Colonic mucosa (tissue), 4 donors: ENCODE results near the gene REM2. TPM values are rescaled to one million over a fixed set of nuclear protein-coding genes. Genes with fewer than 3 reads are reported as not detected.
A peak's percentile ranks its signal among the peaks of the same experiment; 100 is the strongest.

Experiments
- DNase-seq: peaks from one replicate; pipeline ENCODE4 v3.0.0-alpha.2; 2020
- H3K27ac ChIP-seq: fragments of 200-600 bp; one replicate; pipeline ENCODE4 v1.8.0; 2021
- H3K27me3 ChIP-seq: fragments of 200-600 bp; one replicate; pipeline ENCODE4 v1.8.0; 2021
- H3K36me3 ChIP-seq: fragments of 200-600 bp; one replicate; pipeline ENCODE4 v1.8.0; 2021
- H3K4me1 ChIP-seq: fragments of 200-600 bp; one replicate; pipeline ENCODE4 v1.8.0; 2021; ENCODE audit warnings: mild to moderate bottlenecking
- H3K4me3 ChIP-seq: fragments of 200-600 bp; one replicate; pipeline ENCODE4 v1.8.0; 2021
- H3K9ac ChIP-seq, 2 donors: one replicate each; pipeline ENCODE4 v1.7.0; 2013; ENCODE audit warnings: control low read depth in 2 of 2, low read depth in 2 of 2, low read length in 2 of 2
- H3K9me3 ChIP-seq: fragments of 200-600 bp; one replicate; pipeline ENCODE4 v1.8.0; 2021
- intact Hi-C: fragments of 100-400 bp; cut with DNase I; formaldehyde crosslinking; loops from one replicate; pipeline ENCODE4 v1.14.1; 2022
- total RNA-seq, 2 donors: library from RNA; stranded (reverse); fragmentation: NEBNext Ultra II Directional in 1 of 2; extraction: Animal tissue kit (Norgen Biotek cat#: 25700) in 1 of 2; gene quantifications; one replicate each; pipeline ENCODE4 v1.2.1, GENCODE V29; 2021
- TF ChIP-seq, protein P1 (sequence below): fragments of 200-600 bp; IDR thresholded peaks from one replicate; pipeline ENCODE4 v1.8.0; 2022; ENCODE audit warnings: antibody characterized with exemption, mild to moderate bottlenecking
- donor health status: healthy.
- donor health status: DM: no; HTN: no; CAD: no.
- donor health status: DM: no; HTN: no; CAD: no.

REM2 gene
- total RNA-seq, 2 donors from 2014 or later = 0.24 to 0.30 TPM

DNA sequence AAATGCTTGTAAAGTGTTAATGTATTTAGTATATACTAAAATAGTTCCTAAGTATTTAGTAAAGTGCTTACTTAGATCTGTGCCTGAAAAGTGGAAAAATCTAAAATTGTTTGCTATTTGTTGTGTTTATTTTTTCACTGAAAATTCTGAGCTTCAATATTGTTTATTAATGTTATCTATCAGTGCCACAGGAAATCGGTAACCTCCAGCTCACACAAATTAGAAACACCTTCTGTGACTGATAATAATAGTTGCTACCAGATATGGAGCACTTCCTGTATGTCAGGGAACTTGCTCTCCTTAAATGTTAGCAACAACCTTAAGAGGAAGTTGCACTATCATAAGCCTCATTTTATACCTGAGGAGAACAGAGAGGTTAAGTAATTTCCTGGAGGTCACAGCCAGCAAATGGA lies 12.2 kb upstream of the REM2 start:
- Histone ChIP-seq H3K27ac (peak overlapping the region; percentile 99), H3K9ac (peak overlapping the region; percentile 95 to 98), H3K4me1 (peaks cover 7% of the 10 kb centered on the region), H3K9me3 (no peaks in the 10 kb centered on the region), H3K36me3 (peaks cover 17% of the 10 kb centered on the region), H3K27me3 (no peaks in the 10 kb centered on the region), H3K4me3 (peak overlapping the region; percentile 57)
- DNase-seq = no peak
- intact Hi-C loops = no loop called here
- TF ChIP-seq, protein P1, sequence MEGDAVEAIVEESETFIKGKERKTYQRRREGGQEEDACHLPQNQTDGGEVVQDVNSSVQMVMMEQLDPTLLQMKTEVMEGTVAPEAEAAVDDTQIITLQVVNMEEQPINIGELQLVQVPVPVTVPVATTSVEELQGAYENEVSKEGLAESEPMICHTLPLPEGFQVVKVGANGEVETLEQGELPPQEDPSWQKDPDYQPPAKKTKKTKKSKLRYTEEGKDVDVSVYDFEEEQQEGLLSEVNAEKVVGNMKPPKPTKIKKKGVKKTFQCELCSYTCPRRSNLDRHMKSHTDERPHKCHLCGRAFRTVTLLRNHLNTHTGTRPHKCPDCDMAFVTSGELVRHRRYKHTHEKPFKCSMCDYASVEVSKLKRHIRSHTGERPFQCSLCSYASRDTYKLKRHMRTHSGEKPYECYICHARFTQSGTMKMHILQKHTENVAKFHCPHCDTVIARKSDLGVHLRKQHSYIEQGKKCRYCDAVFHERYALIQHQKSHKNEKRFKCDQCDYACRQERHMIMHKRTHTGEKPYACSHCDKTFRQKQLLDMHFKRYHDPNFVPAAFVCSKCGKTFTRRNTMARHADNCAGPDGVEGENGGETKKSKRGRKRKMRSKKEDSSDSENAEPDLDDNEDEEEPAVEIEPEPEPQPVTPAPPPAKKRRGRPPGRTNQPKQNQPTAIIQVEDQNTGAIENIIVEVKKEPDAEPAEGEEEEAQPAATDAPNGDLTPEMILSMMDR = no peak

DNA sequence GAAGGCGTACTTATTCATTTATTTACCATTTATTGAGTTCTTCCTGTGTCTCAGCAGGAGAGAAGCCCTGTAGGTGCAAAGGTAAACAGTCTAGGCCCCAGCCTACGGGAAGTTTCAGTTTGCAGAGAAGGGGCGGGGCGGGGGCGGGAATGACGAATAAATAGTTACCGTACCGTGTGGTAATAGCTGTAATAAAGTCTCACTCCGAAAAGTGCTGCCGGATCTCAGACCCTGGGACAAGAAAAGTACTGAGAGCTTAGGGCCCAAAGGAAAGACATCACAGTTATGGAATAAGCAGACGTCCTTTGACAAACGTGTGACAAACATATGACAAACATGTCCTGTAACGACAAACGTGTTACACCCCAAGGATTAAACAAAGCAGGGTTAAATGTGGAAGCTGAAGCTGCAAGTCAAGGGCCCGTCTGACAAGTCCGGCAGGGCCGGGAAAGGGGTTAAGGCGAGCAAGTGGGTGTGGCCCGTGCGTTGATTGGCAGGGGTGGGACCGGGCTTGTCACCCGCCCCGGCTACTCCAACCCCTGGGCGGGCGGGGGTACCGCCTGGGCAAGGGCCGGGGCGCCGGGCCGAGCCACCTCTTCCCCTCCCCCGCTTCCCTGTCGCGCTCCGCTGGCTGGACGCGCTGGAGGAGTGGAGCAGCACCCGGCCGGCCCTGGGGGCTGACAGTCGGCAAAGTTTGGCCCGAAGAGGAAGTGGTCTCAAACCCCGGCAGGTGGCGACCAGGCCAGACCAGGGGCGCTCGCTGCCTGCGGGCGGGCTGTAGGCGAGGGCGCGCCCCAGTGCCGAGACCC lies 11.6 kb upstream of the REM2 start, which contains the start of gene LRP10:
TSS of gene LRP10 (plus strand) at position 517 of the 809 bp plus-strand sequence. CDS start 564 bp downstream, outside the sequence.
- Histone ChIP-seq H3K36me3 (peaks cover 23% of the 10 kb centered on the region), H3K9me3 (no peaks in the 10 kb centered on the region), H3K9ac (peak within 1 kb of the TSS; percentile 95 to 98), H3K27ac (peak within 1 kb of the TSS; percentile 99), H3K27me3 (no peaks in the 10 kb centered on the region), H3K4me1 (peaks cover 7% of the 10 kb centered on the region), H3K4me3 (peak within 1 kb of the TSS; percentile 57)
- TF ChIP-seq, protein P1 = no peak
- peak; percentile 98 for DNase-seq
- intact Hi-C loops = no loop called here

GRCh38 chr14:22872033-22872832 lies 10.8 kb upstream of the REM2 start:
- peak; percentile 94 for DNase-seq
- Histone ChIP-seq H3K36me3 (peaks cover 31% of the 10 kb centered on the region), H3K4me3 (peak overlapping the region; percentile 57), H3K27ac (peak overlapping the region; percentile 99), H3K9me3 (no peaks in the 10 kb centered on the region), H3K4me1 (peaks cover 7% of the 10 kb centered on the region), H3K9ac (peak overlapping the region; percentile 95 to 98), H3K27me3 (no peaks in the 10 kb centered on the region)
- TF ChIP-seq, protein P1 = peak; percentile 95
- intact Hi-C loops = no loop called here

DNA sequence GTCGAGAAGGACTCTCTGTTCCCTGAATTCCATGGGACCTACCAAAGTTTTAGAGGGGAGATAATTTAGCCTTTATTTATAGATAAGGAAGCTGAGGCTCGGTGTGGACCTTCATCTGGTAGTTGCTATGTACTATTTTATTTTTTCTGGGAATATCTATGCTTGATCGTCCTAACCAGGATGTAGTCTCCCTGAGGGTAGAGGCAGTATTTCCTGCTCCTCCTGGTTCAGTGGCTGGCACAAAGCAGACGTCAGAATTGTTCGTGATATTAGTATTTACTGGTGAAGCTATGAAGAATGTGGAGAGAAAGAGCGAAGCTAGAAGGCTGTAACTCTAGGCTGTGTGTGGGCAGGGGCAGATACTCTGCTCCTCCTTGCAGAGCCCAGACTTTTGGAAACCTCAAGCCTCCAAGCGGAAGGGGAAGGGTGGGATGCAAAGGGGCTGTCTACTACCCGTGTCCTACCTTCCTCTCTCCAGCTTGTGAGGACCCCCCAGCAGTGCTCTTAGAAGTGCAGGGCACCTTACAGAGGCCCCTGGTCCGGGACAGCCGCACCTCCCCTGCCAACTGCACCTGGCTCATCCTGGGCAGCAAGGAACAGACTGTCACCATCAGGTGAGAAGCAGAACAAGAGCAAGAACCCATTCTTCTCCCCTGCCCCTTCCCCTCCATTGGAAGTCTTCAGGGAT lies 10.0 kb upstream of the REM2 start:
- TF ChIP-seq, protein P1 = no peak
- Histone ChIP-seq H3K36me3 (peaks cover 37% of the 10 kb centered on the region), H3K4me1 (peaks cover 7% of the 10 kb centered on the region), H3K4me3 (peak overlapping the region; percentile 57), H3K9ac (peak overlapping the region; percentile 95 to 98), H3K27me3 (no peaks in the 10 kb centered on the region), H3K27ac (peak overlapping the region; percentile 99), H3K9me3 (no peaks in the 10 kb centered on the region)
- DNase-seq = no peak
- intact Hi-C loops = no loop called here
